Right lobe of liver (tissue), 4 donors: ENCODE results near the gene YIF1A.

Experiments used
- POLR2A ChIP-seq: fragments of 450-650 bp; IDR thresholded peaks from one replicate; pipeline ENCODE4 v1.6.1; 2017; ENCODE audit warnings: antibody characterized with exemption, mild to moderate bottlenecking
- TF ChIP-seq, protein P1 (sequence below), 4 donors: fragments of 200-600 bp in 3 of 4; fragments of 450-650 bp in 1 of 4; IDR thresholded peaks; one replicate each; pipeline versions ENCODE4 v1.5.1 to v1.8.0; 2016 to 2022; ENCODE audit warnings: antibody characterized with exemption in 4 of 4, mild to moderate bottlenecking in 2 of 4
- donor health status: DM: no; HTN: no; CAD: no.
- donor health status: DM: no; HTN: no; CAD: no.
- donor health status: DM: no; HTN: yes; CAD: no.

DNA sequence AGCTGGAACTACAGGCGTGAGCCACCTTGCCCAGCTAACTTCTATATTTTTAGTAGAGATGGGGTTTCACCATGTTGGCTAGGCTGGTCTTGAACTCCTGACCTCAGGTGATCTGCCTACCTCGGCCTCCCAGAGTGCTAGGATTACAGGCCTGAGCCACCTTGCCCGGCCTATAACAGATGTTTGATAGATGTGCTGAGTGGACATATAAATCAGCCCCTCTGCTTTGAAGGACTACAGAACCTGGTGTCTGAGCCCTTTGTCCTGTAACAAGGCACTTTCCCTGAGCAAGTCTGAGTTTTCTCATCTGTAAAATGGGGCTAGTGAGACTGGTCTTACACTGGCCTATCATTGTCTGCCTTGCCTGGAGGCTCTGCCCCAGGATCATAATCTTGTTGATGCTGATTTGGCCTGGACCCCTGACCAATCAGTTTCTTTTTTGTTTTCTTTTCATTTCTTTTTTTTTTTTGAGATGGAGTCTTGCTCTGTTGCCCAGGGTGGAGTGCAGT lies 40.3 kb upstream of the YIF1A start:
- no peak for TF ChIP-seq POLR2A
- TF ChIP-seq, protein P1, sequence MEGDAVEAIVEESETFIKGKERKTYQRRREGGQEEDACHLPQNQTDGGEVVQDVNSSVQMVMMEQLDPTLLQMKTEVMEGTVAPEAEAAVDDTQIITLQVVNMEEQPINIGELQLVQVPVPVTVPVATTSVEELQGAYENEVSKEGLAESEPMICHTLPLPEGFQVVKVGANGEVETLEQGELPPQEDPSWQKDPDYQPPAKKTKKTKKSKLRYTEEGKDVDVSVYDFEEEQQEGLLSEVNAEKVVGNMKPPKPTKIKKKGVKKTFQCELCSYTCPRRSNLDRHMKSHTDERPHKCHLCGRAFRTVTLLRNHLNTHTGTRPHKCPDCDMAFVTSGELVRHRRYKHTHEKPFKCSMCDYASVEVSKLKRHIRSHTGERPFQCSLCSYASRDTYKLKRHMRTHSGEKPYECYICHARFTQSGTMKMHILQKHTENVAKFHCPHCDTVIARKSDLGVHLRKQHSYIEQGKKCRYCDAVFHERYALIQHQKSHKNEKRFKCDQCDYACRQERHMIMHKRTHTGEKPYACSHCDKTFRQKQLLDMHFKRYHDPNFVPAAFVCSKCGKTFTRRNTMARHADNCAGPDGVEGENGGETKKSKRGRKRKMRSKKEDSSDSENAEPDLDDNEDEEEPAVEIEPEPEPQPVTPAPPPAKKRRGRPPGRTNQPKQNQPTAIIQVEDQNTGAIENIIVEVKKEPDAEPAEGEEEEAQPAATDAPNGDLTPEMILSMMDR (IDR thresholded peaks at IDR 0.05), result no peak
